RWPE2 (cell line): Measurements from ENCODE around the gene GSG1L.

Experiments
- ATAC-seq: fragments of 200-7000 bp; cut with Tn5 transposase; 3 replicates; pipeline ENCODE4 v1.9.1; 2021; ENCODE audit warnings: low read depth
- DNase-seq: peaks from one replicate; pipeline ENCODE4 v3.0.0-alpha.2; 2020; ENCODE audit warnings: low spot score
- H3K27ac ChIP-seq: fragments of 450-650 bp; 2 replicates; pipeline ENCODE4 v1.5.1; 2017; ENCODE audit warnings: mild to moderate bottlenecking; ENCODE audit not compliant: poor library complexity, severe bottlenecking
- H3K27me3 ChIP-seq: fragments of 250-450 bp; sonication (Bioruptor Pico); 2 replicates; pipeline ENCODE4 v1.5.1; 2021; ENCODE audit warnings: mild to moderate bottlenecking, moderate library complexity; ENCODE audit not compliant: insufficient read depth, poor library complexity, severe bottlenecking
- H3K36me3 ChIP-seq: fragments of 250-450 bp; sonication (Bioruptor Pico); 2 replicates; pipeline ENCODE4 v1.5.1; 2020; ENCODE audit warnings: low read depth, mild to moderate bottlenecking, moderate library complexity
- H3K4me1 ChIP-seq: fragments of 250-450 bp; sonication (Bioruptor Pico); 2 replicates; pipeline ENCODE4 v1.5.1; 2021; ENCODE audit warnings: mild to moderate bottlenecking, moderate library complexity; ENCODE audit not compliant: insufficient read depth, poor library complexity, severe bottlenecking
- H3K4me3 ChIP-seq: fragments of 250-450 bp; sonication (Bioruptor Pico); 2 replicates; pipeline ENCODE4 v1.5.1; 2021; ENCODE audit warnings: mild to moderate bottlenecking, moderate library complexity; ENCODE audit not compliant: severe bottlenecking
- H3K9me3 ChIP-seq: fragments of 250-450 bp; sonication (Bioruptor Pico); 2 replicates; pipeline ENCODE4 v1.5.1; 2021; ENCODE audit warnings: mild to moderate bottlenecking, moderate library complexity; ENCODE audit not compliant: severe bottlenecking
- CTCF ChIP-seq: fragments of 450-650 bp; IDR thresholded peaks from one replicate; pipeline ENCODE4 v1.5.1; 2017; ENCODE audit warnings: mild to moderate bottlenecking, moderate library complexity; ENCODE audit not compliant: poor library complexity, severe bottlenecking

GSG1L gene

GRCh38 chr16:27902551-27902950 is 161.0 kb downstream of the GSG1L start:
- Histone ChIP-seq H3K4me1 (no peaks in the 10 kb centered on the region), H3K4me3 (no peak overlapping the region), H3K36me3 (no peaks in the 10 kb centered on the region), H3K9me3 (no peaks in the 10 kb centered on the region), H3K27me3 (no peaks in the 10 kb centered on the region), H3K27ac (no peak overlapping the region)
- ATAC-seq: no peak
- TF ChIP-seq CTCF: no peak
- DNase-seq: no peak

GRCh38 chr16:27901956-27902355 is 161.6 kb downstream of the GSG1L start:
- no peak for TF ChIP-seq CTCF
- ATAC-seq: no peak
- Histone ChIP-seq H3K36me3 (no peaks in the 10 kb centered on the region), H3K27ac (no peak overlapping the region), H3K27me3 (no peaks in the 10 kb centered on the region), H3K4me3 (no peak overlapping the region), H3K9me3 (no peaks in the 10 kb centered on the region), H3K4me1 (no peaks in the 10 kb centered on the region)
- DNase-seq: no peak

- H3K36me3 ChIP-seq: no peaks in the 10 kb centered on the region
- H3K4me1 ChIP-seq: no peaks in the 10 kb centered on the region
- peaks cover 3% of the 10 kb centered on the region for H3K27me3 ChIP-seq
- TF ChIP-seq CTCF: no peak
- DNase-seq: no peak
- no peak overlapping the region for H3K4me3 ChIP-seq
- no peaks in the 10 kb centered on the region for H3K9me3 ChIP-seq
- H3K27ac ChIP-seq: no peak overlapping the region
- ATAC-seq: no peak
These were observed 163.8 kb downstream of the GSG1L start for GRCh38 chr16:27899736-27900135.

GRCh38 chr16:27894386-27894785 is 169.1 kb downstream of the GSG1L start:
- Histone ChIP-seq H3K9me3 (no peaks in the 10 kb centered on the region), H3K4me3 (no peak overlapping the region), H3K27ac (no peak overlapping the region), H3K27me3 (peaks cover 5% of the 10 kb centered on the region), H3K36me3 (no peaks in the 10 kb centered on the region), H3K4me1 (no peaks in the 10 kb centered on the region)
- no peak for TF ChIP-seq CTCF
- ATAC-seq (no peak), DNase-seq (no peak)

- TF ChIP-seq CTCF: no peak
- no peak overlapping the region for H3K27ac ChIP-seq
- no peak for DNase-seq
These were observed 170.6 kb downstream of the GSG1L start for GRCh38 chr16:27892879-27893278.

More at GRCh38 chr16:27892879-27893278, 170.6 kb downstream of the GSG1L start:
- no peak for ATAC-seq
- no peaks in the 10 kb centered on the region for H3K4me1 ChIP-seq
- peaks cover 5% of the 10 kb centered on the region for H3K27me3 ChIP-seq
- H3K9me3 ChIP-seq: no peaks in the 10 kb centered on the region
- H3K4me3 ChIP-seq: no peak overlapping the region
- H3K36me3 ChIP-seq: no peaks in the 10 kb centered on the region
